ENCODE data around the gene GRID2.

GRID2 gene

DNA sequence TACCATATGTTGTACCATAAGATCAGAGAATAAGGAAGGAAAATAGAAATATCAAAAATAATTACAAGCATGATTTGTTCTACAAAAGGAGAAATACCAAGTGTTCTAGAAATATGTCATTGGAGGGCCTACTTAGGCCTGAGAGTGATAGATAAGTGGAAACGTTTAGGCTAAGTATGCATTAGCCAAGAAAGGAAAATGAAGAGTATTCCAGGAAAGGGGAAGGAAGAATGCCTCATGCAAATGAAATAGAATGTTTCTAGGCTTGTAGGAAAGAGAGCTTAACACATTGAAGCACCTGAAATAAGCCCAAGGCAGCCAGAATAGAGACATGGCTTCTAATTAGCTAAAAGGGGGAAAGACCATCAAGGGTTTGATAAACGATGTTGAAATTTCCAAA lies 929.1 kb downstream of the GRID2 start (continued):
- TF ChIP-seq, protein P1, sequence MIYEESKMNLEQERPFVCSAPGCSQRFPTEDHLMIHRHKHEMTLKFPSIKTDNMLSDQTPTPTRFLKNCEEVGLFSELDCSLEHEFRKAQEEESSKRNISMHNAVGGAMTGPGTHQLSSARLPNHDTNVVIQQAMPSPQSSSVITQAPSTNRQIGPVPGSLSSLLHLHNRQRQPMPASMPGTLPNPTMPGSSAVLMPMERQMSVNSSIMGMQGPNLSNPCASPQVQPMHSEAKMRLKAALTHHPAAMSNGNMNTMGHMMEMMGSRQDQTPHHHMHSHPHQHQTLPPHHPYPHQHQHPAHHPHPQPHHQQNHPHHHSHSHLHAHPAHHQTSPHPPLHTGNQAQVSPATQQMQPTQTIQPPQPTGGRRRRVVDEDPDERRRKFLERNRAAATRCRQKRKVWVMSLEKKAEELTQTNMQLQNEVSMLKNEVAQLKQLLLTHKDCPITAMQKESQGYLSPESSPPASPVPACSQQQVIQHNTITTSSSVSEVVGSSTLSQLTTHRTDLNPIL (CRISPR knock-in tag; IDR thresholded peaks at IDR 0.05; ENCODE audit: low read depth), result no peak
- no peak for TF ChIP-seq TOX (CRISPR knock-in tag; IDR thresholded peaks at IDR 0.05; ENCODE audit: borderline replicate concordance)

DNA sequence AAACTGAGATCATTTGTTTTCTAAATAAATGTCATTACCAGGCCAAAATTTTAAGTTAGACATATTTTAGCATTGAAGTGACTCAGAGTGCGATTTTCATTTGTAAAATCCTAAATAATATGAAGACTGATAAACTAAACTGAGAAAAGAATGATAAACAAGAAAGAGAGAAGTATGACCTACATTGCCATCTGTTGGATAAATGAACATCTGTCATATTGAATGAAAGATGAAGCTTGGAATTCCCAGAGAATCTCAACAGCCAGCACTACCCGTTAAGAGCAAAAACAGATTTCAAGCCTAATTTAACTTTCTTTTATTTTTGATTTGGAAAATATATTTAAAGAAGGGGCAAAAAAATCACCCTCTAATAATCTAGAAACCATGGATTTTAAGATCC lies 933.8 kb downstream of the GRID2 start:
- no peak for ATAC-seq
- TF ChIP-seq OSR1 (CRISPR knock-in tag; IDR thresholded peaks at IDR 0.05) (no peak), GLIS3 (CRISPR knock-in tag; IDR thresholded peaks at IDR 0.05) (no peak), ARNTL (CRISPR knock-in tag; IDR thresholded peaks at IDR 0.05; ENCODE audit: borderline replicate concordance, low read depth) (no peak), PPARA (CRISPR knock-in tag; IDR thresholded peaks at IDR 0.05; ENCODE audit: borderline replicate concordance) (no peak), CSDC2 (CRISPR knock-in tag; IDR thresholded peaks at IDR 0.05) (no peak), ZFP30 (CRISPR knock-in tag; IDR thresholded peaks at IDR 0.05) (no peak), TOX (CRISPR knock-in tag; IDR thresholded peaks at IDR 0.05; ENCODE audit: borderline replicate concordance) (no peak)
- TF ChIP-seq, protein P2, sequence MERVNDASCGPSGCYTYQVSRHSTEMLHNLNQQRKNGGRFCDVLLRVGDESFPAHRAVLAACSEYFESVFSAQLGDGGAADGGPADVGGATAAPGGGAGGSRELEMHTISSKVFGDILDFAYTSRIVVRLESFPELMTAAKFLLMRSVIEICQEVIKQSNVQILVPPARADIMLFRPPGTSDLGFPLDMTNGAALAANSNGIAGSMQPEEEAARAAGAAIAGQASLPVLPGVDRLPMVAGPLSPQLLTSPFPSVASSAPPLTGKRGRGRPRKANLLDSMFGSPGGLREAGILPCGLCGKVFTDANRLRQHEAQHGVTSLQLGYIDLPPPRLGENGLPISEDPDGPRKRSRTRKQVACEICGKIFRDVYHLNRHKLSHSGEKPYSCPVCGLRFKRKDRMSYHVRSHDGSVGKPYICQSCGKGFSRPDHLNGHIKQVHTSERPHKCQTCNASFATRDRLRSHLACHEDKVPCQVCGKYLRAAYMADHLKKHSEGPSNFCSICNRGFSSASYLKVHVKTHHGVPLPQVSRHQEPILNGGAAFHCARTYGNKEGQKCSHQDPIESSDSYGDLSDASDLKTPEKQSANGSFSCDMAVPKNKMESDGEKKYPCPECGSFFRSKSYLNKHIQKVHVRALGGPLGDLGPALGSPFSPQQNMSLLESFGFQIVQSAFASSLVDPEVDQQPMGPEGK (CRISPR knock-in tag; IDR thresholded peaks at IDR 0.05; ENCODE audit: borderline replicate concordance), result no peak
- TF ChIP-seq, protein P3, sequence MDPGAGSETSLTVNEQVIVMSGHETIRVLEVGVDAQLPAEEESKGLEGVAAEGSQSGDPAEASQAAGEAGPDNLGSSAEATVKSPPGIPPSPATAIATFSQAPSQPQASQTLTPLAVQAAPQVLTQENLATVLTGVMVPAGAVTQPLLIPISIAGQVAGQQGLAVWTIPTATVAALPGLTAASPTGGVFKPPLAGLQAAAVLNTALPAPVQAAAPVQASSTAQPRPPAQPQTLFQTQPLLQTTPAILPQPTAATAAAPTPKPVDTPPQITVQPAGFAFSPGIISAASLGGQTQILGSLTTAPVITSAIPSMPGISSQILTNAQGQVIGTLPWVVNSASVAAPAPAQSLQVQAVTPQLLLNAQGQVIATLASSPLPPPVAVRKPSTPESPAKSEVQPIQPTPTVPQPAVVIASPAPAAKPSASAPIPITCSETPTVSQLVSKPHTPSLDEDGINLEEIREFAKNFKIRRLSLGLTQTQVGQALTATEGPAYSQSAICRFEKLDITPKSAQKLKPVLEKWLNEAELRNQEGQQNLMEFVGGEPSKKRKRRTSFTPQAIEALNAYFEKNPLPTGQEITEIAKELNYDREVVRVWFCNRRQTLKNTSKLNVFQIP (CRISPR knock-in tag; IDR thresholded peaks at IDR 0.05; ENCODE audit: borderline replicate concordance, low read depth), result no peak

DNA sequence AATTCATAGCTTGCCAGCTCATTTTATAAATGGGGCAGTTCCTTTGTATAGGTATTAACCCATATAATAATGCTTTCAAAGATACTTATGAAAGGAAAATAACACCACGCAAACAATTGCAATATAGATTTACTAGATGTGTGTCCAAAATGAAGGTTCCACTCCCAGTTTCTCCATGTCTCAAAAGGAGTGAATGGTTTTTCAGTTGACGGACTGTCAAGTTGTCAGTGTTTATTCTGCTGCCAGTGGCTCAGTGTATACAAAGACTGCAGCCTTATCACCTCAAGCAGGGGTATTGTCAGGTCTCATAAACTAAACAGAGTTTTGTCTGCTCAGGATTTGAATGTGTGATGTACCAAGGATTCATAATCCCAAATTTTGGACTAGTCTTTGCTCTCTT lies 939.5 kb downstream of the GRID2 start:
- ATAC-seq, result no peak
- TF ChIP-seq ZNF8 (CRISPR knock-in tag; IDR thresholded peaks at IDR 0.05), result no peak
- TF ChIP-seq, protein P4, sequence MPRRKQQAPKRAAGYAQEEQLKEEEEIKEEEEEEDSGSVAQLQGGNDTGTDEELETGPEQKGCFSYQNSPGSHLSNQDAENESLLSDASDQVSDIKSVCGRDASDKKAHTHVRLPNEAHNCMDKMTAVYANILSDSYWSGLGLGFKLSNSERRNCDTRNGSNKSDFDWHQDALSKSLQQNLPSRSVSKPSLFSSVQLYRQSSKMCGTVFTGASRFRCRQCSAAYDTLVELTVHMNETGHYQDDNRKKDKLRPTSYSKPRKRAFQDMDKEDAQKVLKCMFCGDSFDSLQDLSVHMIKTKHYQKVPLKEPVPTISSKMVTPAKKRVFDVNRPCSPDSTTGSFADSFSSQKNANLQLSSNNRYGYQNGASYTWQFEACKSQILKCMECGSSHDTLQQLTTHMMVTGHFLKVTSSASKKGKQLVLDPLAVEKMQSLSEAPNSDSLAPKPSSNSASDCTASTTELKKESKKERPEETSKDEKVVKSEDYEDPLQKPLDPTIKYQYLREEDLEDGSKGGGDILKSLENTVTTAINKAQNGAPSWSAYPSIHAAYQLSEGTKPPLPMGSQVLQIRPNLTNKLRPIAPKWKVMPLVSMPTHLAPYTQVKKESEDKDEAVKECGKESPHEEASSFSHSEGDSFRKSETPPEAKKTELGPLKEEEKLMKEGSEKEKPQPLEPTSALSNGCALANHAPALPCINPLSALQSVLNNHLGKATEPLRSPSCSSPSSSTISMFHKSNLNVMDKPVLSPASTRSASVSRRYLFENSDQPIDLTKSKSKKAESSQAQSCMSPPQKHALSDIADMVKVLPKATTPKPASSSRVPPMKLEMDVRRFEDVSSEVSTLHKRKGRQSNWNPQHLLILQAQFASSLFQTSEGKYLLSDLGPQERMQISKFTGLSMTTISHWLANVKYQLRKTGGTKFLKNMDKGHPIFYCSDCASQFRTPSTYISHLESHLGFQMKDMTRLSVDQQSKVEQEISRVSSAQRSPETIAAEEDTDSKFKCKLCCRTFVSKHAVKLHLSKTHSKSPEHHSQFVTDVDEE (CRISPR knock-in tag; IDR thresholded peaks at IDR 0.05), result no peak
- TF ChIP-seq OSR1 (CRISPR knock-in tag; IDR thresholded peaks at IDR 0.05), result no peak
- TF ChIP-seq GLIS3 (CRISPR knock-in tag; IDR thresholded peaks at IDR 0.05), result no peak
- TF ChIP-seq, protein P1 (CRISPR knock-in tag; IDR thresholded peaks at IDR 0.05; ENCODE audit: low read depth), result no peak
- TF ChIP-seq RARB (CRISPR knock-in tag; IDR thresholded peaks at IDR 0.05), result no peak

DNA sequence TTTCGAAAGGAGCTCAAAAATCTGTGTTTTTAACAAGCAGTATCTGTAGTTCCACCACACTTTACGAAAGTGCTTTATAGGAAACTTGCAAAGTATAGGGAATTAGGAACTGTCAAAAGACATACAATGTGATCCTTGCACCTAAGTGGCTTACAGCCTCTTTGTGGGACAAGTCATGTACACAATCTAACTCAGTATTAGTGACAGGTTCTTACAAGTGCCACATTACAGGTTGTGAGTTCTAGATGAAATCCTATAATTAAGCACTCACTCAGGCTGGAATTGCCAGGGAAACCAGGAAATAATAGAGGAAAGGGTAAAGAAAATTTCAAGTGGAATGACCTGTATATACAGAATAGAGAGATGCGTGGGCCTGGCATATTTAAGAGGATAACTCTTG lies 957.4 kb downstream of the GRID2 start:
- TF ChIP-seq, protein P1 (CRISPR knock-in tag; IDR thresholded peaks at IDR 0.05; ENCODE audit: low read depth), result no peak
- TF ChIP-seq ZNF8 (CRISPR knock-in tag; IDR thresholded peaks at IDR 0.05) (no peak), ARNTL (CRISPR knock-in tag; IDR thresholded peaks at IDR 0.05; ENCODE audit: borderline replicate concordance, low read depth) (no peak), BACH2 (CRISPR knock-in tag; IDR thresholded peaks at IDR 0.05; ENCODE audit: borderline replicate concordance) (no peak), ZNF70 (CRISPR knock-in tag; IDR thresholded peaks at IDR 0.05) (no peak), CSDC2 (CRISPR knock-in tag; IDR thresholded peaks at IDR 0.05) (no peak), ZFP3 (CRISPR knock-in tag; IDR thresholded peaks at IDR 0.05) (no peak), ESRRG (CRISPR knock-in tag; IDR thresholded peaks at IDR 0.05) (no peak), SNAI2 (CRISPR knock-in tag; IDR thresholded peaks at IDR 0.05) (no peak), TOX (CRISPR knock-in tag; IDR thresholded peaks at IDR 0.05; ENCODE audit: borderline replicate concordance) (no peak)
- ATAC-seq, result no peak

Data from SK-N-SH treated with all-trans-retinoic acid at 6 μM for 48 hours (cell line).